Left lobe of liver (tissue), 2 donors: Measurements from ENCODE around the gene CDON. TPM values are rescaled to one million over a fixed set of nuclear protein-coding genes. Genes with fewer than 3 reads are reported as not detected.

Experiments used
- ATAC-seq: fragments of 200-7000 bp; cut with Tn5 transposase; one replicate; pipeline ENCODE4 v1.9.1; 2020; ENCODE audit warnings: mild to moderate bottlenecking, moderate library complexity
- DNase-seq: peaks from one replicate; pipeline ENCODE4 v3.0.0-alpha.2; 2020; ENCODE audit warnings: low spot score
- total RNA-seq: library from RNA; stranded (reverse); gene quantifications from one replicate; pipeline ENCODE4 v1.2.1, GENCODE V29; 2021
- donor health status: DM: no; HTN: no; CAD: no; lungs with moderate emphysema.
- donor health status: DM: no; HTN: yes; CAD: no.

The CDON gene
- 5.3 TPM for total RNA-seq

DNA sequence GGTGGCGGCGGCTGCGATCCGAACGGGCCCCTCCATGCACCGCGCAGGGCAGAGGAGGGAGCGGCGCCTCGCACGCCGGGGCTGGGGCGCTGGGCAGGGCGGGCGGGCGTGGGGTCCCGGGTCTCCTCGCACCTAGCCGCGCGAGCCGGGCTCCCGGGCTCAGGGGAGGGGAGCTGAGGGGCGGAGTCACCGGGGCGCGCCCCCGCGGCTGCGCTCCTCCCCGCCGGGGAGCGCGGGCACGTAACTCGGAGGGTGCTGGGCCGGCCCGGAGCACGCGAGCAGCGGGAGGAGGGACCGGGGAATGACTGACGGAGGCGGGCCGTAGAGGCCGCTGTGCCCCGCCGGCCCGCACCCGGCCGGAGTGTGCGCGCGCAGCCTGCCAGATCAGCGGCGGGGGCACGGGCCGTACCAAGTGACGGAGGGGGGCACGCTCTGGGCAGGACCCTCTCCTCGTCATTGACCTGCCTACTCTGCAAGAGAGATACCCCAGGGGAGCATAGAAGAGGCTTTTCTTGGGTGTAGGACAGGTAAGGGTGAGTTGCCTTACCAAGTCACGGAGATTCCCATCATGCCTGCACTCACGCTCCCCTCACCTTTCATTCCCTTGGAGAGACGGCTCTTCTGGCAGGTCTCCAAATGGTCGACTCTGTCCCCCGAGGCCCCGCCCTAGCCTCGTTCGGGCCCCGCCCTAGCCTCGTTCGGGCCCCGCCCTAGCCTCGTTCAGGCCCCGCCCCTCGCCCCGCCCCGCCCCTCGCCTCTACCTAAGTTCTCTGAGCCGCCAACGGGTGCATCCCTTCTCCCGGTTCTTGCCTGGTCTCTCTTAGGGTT, at the start of gene CDON:
TSS of gene CDON (minus strand) at position 188 of the 828 bp plus-strand sequence. CDS start 39,390 bp downstream, outside the sequence.
- DNase-seq (peak; percentile 94), ATAC-seq (peak; percentile 90)

DNA sequence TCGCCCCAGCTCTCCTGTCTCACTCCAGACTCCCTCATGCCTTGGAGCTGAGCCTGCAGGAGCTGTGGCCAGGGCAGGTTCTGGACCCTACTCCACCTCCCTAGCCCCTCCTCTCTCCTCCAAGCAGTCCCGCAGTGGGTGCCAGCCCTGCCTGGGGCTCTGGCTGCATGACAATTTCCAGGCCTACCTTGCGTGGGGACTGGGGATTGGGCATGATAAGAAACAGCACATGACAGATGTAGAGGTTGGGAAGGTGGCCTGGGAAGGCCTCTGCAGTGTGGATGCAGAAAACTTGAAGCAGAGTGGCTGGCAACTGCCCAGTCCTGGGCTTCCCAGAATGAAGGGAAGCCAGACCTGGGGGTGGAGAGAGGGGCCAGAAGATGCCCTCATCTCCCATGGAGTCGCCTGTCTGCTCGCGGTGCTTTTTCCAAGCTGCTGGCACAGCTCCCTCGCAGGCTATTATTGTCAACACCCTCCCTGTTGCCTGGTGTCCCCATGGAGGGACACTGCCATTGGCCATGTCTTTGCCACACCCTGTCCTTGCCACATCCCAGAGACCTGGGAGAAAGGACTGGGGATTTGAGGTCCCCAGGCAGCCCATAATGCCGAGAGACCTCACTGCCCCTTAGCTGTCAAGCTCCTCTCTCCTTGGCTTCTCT, 48.9 kb upstream of the CDON start:
- no peak for DNase-seq
- ATAC-seq: no peak

DNA sequence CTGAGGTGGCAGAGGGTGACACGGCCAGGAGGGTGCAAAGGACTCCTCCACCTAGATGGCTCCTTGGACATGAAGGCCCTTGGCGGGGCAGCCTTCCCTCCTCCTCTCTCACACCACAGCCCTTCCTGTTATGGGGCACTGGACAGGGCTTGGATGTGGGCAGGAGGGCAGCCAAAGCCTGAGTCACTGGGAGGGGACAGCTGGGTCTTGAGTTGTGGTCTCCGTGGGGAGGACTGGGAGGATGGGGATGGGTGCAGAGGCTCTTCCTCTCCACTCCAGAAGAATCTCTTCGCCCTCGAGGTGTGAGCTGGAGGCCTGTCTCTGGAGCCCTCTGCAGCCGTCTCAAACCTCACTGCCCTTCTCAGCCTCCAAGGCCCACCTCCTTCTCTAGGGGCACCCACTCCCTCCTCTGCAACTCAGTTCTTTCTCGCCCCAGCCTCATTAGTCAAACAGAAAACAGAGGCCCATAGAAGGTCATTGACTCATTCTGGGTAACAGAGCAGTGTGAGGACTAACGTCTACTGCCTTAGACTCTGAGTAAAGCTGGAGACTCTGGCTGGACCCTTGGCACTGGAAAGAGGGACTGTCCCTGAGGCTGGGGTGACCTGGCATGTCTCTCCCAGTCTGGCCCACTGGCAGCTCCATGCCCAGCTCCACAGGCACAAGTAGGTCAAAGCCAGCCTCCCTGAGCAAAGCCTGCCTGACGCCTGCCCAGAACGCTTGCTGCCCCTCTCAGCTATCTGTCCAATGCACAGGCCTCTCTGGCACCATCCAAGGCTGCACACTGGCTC, 47.5 kb upstream of the CDON start:
- no peak for DNase-seq
- peak; percentile 23 for ATAC-seq

GRCh38 chr11:126106594-126107328, 44.1 kb upstream of the CDON start:
- no peak for DNase-seq
- no peak for ATAC-seq

GRCh38 chr11:126105748-126106080, 43.0 kb upstream of the CDON start:
- no peak for DNase-seq

DNA sequence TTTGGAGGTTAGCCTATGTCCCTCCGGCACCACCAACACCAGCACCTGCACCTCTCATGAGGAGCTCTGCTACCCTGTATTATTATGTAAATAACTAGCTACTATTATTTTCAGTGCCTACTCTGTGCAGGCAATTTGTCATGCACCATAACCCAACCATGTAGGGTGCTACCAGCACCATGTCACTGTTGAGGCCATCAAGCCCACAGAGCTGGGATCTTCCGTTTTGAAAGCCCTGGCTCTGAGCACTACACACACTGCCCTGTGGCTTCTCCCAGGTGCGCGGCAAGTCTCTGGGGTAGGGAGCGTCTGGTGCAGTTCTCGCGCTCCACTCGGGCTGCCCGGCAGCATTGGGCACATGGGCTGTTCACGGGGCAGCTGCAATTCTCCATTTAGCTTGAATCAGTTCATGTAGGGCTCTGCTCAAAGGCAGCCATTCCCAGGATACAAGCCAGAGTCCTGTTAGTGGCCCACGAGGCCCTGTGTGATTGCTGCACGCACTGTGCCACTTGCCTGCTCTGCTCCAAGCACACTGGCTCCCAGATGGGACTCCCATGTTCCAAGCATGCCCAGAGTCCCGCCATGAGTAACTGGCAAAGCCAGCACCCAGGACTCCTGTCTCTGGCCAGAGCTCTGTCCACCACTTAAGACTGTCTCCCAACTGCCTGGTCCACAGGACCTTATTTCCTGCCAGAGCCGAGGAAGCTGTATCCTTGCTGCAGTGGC, 42.5 kb upstream of the CDON start:
- ATAC-seq (no peak), DNase-seq (no peak)

More at GRCh38 chr11:126105748-126106080, 43.0 kb upstream of the CDON start:
- ATAC-seq: no peak

GRCh38 chr11:126104420-126104819, 41.8 kb upstream of the CDON start:
- ATAC-seq: no peak
- no peak for DNase-seq

GRCh38 chr11:126103150-126103549, 40.5 kb upstream of the CDON start:
- ATAC-seq (no peak), DNase-seq (no peak)

DNA sequence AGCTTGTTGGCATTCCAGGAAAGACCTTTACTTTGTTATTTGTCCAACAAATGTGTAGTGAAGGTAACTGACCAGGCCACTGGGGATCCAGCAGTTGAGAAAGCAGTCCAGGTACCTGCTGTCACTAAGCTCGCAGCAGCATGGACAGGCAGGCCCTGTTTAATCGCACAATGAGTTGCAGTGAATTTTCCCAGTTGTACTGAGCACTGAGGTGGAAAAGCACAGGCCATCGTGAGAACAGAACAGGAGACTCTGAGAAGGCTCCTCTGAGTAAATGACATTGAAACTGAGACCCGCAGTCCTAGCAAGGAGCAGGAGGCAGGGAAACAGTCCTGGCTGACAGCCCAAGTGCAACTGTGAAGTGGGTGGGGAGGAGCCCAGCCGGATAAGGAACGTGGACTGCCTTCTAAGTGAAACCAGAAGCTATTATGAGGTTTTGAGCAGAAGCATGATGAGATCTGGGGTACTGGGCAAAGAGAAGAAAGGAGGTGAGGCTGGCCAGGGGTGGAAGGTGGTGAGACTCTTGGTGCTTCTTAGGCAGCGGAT, 39.8 kb upstream of the CDON start:
- no peak for DNase-seq
- ATAC-seq: peak; percentile 90

DNA sequence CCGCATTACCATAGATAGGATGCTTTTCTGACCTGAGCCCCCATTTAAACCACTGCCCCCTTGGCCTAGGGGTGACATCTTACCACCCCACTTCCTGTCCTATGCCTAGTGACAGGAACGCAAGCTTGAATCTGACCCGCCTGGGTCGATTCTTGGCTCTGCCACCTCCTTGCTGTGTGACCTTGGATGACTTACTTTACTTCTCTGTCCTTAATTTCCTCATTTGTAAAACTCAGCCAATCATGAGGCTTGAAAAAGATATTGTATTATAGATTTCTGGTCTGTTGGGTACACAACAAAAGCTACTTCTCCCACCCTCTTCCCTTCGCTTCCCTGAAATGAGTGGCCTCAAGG, 39.2 kb upstream of the CDON start:
- no peak for ATAC-seq

GRCh38 chr11:126101251-126101929, 38.7 kb upstream of the CDON start:
- no peak for DNase-seq
- ATAC-seq: no peak

More for the DNA sequence above, 39.2 kb upstream of the CDON start:
- no peak for DNase-seq

- ATAC-seq: no peak
- DNase-seq: no peak
Measured at GRCh38 chr11:126100716-126101115, 38.0 kb upstream of the CDON start.

- DNase-seq (no peak), ATAC-seq (no peak)
Measured at GRCh38 chr11:126098204-126098769, 35.6 kb upstream of the CDON start.

GRCh38 chr11:126095745-126096144, 33.1 kb upstream of the CDON start:
- DNase-seq (no peak), ATAC-seq (no peak)

GRCh38 chr11:126090452-126090851, 27.8 kb upstream of the CDON start:
- no peak for DNase-seq
- no peak for ATAC-seq

DNA sequence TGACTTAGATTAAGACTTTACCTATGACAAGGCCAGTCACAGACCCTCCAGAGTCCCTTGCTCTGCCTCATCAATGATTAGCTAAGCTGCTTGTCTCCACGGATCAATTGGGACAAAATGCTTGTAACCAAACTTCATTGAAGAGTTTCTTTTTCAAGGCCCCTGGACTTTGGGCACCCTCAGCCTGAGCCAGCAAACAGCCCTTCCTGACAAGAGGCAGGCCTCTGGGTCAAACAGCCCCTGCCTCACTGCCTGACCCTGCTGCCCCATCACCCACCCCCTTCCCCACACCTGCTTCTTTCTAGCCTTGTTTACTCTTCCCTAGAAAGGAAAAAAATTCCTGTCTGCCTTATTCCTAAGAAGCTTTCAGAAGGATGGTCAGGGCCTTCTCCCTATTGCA, 26.3 kb upstream of the CDON start:
- peak; percentile 79 for DNase-seq
- ATAC-seq: peak; percentile 83

DNA sequence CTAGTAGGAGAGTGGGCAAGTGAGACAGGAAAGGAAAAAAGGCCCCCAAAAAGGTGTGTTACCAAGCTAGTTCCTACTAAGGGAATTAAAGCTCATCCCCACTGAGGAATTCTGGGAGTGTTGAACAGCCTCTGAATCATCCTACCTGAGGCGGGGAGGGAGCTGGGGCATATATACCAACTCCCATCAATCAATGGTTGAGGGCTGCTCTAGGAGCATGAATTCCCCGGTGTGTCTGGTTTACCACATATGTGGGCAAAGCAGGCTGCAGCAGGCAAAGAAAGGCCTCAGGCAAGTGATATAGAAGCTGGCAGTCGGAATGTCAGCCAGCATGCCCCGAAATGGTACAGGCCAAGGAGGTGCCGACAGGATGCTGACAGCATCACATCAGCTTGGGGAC, 23.6 kb upstream of the CDON start:
- DNase-seq: no peak
- no peak for ATAC-seq

- DNase-seq (no peak), ATAC-seq (no peak)
Measured at GRCh38 chr11:126084608-126084912, 21.9 kb upstream of the CDON start.
